Endodermal cell (in vitro differentiated cells): ENCODE data around the gene BCAS2. TPM values are rescaled to one million over a fixed set of nuclear protein-coding genes. Genes with fewer than 3 reads are reported as not detected.

Source experiments
- DNase-seq: peaks from one replicate; pipeline ENCODE4 v3.0.0-alpha.2; 2017
- H3K27ac ChIP-seq: 2 replicates; pipeline ENCODE4 v1.5.1; 2013; ENCODE audit warnings: mild to moderate bottlenecking, low read depth, low read length, moderate library complexity
- H3K27me3 ChIP-seq: 2 replicates; pipeline ENCODE4 v1.6.1; 2013; ENCODE audit warnings: mild to moderate bottlenecking, low read length, moderate library complexity; ENCODE audit not compliant: insufficient read depth, control insufficient read depth, poor library complexity, severe bottlenecking
- H3K36me3 ChIP-seq: 2 replicates; pipeline ENCODE4 v1.7.0; 2013; ENCODE audit warnings: mild to moderate bottlenecking, low read length, moderate library complexity; ENCODE audit not compliant: control insufficient read depth, insufficient read depth
- H3K4me1 ChIP-seq: one replicate; pipeline ENCODE4 v1.7.0; 2013; ENCODE audit warnings: low read length; ENCODE audit not compliant: control insufficient read depth, insufficient read depth
- H3K4me3 ChIP-seq: 2 replicates; pipeline ENCODE4 v1.5.1; 2013; ENCODE audit warnings: mild to moderate bottlenecking, low read length, moderate library complexity
- H3K9ac ChIP-seq: 2 replicates; pipeline ENCODE4 v1.6.1; 2013; ENCODE audit warnings: mild to moderate bottlenecking, low read length, moderate library complexity; ENCODE audit not compliant: poor library complexity, severe bottlenecking; ENCODE audit errors: extremely low read depth
- H3K9me3 ChIP-seq: 2 replicates; pipeline ENCODE4 v1.6.1; 2013; ENCODE audit warnings: mild to moderate bottlenecking, low read length, moderate library complexity; ENCODE audit not compliant: control insufficient read depth
- H3K27ac Mint-ChIP-seq: 2 replicates; pipeline ENCODE4 v1.8.0; 2020; ENCODE audit warnings: mixed read lengths
- H3K27me3 Mint-ChIP-seq: 2 replicates; pipeline ENCODE4 v1.8.0; 2021; ENCODE audit warnings: mild to moderate bottlenecking, mixed read lengths; ENCODE audit not compliant: insufficient read depth
- H3K36me3 Mint-ChIP-seq: 2 replicates; pipeline ENCODE4 v1.8.0; 2020; ENCODE audit warnings: low read depth, mixed read lengths
- H3K4me1 Mint-ChIP-seq: 2 replicates; pipeline ENCODE4 v1.8.0; 2020; ENCODE audit warnings: mixed read lengths
- H3K4me3 Mint-ChIP-seq: 2 replicates; pipeline ENCODE4 v1.8.0; 2020; ENCODE audit warnings: mild to moderate bottlenecking, moderate library complexity, mixed read lengths
- H3K9me3 Mint-ChIP-seq: 2 replicates; pipeline ENCODE4 v1.8.0; 2020; ENCODE audit warnings: mild to moderate bottlenecking, mixed read lengths
- WGBS, 2 experiments: methylation state at CpG; one replicate each; pipeline versions ENCODE4 v1.1.5 to v1.1.7; 2013; ENCODE audit warnings: missing lambda C conversion rate in 2 of 2, mixed read lengths in 1 of 2; ENCODE audit not compliant: insufficient coverage in 1 of 2, insufficient read length in 1 of 2; 5-methylcytosine and 5-hydroxymethylcytosine counted together
- total RNA-seq, 2 donors: library from RNA; stranded (reverse); fragmentation: NEBNext Ultra II Directional in 1 of 2; extraction: Animal tissue kit (Norgen Biotek cat#: 25700) in 1 of 2; gene quantifications; 2 replicates in 1 of 2; 3 replicates in 1 of 2; pipeline ENCODE4 v1.2.1, GENCODE V29; 2021
- TF ChIP-seq, protein P1 (sequence below): fragments of 200-600 bp; sonication (generic); conservative IDR thresholded peaks from 2 replicates; pipeline ENCODE4 v1.5.0; 2021; ENCODE audit warnings: antibody characterized with exemption, mild to moderate bottlenecking

The BCAS2 gene
- total RNA-seq, 2 donors from 2014 or later = 56.8 to 56.9 TPM

DNA sequence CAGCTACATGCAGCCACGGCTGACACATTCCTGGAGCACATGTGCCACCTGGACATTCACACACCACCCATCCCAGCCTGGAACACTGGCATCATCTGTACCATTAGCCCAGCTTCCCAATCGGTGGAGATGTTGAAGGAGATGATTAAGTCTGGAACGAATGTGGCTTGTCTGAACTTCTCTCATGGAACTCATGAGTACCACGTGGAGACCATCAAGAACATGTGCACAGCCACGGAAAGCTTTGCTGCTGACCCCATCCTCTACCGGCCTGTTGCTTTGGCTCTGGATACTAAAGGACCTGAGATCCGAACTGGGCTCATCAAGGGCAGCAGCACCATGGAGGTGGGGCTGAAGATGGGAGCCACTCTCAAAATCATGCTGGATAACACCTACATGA is 45.4 kb downstream of the BCAS2 start:
- H3K36me3 Mint-ChIP-seq = no peaks in the 10 kb centered on the region
- H3K27me3 Mint-ChIP-seq = no peaks in the 10 kb centered on the region
- WGBS, 2 experiments = 91 to 98% methylated on average over 6 to 7 of the region's 7 CpGs
- H3K4me1 Mint-ChIP-seq = peaks cover 3% of the 10 kb centered on the region
- peaks cover 2% of the 10 kb centered on the region for H3K9me3 Mint-ChIP-seq
- H3K4me3 ChIP-seq = no peak overlapping the region
- no peak overlapping the region for H3K27ac ChIP-seq
- H3K4me3 Mint-ChIP-seq = no peak overlapping the region
- DNase-seq = no peak
- TF ChIP-seq, protein P1, sequence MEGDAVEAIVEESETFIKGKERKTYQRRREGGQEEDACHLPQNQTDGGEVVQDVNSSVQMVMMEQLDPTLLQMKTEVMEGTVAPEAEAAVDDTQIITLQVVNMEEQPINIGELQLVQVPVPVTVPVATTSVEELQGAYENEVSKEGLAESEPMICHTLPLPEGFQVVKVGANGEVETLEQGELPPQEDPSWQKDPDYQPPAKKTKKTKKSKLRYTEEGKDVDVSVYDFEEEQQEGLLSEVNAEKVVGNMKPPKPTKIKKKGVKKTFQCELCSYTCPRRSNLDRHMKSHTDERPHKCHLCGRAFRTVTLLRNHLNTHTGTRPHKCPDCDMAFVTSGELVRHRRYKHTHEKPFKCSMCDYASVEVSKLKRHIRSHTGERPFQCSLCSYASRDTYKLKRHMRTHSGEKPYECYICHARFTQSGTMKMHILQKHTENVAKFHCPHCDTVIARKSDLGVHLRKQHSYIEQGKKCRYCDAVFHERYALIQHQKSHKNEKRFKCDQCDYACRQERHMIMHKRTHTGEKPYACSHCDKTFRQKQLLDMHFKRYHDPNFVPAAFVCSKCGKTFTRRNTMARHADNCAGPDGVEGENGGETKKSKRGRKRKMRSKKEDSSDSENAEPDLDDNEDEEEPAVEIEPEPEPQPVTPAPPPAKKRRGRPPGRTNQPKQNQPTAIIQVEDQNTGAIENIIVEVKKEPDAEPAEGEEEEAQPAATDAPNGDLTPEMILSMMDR = no peak
- H3K27me3 ChIP-seq = no peaks in the 10 kb centered on the region
- no peaks in the 10 kb centered on the region for H3K36me3 ChIP-seq
- H3K4me1 ChIP-seq = no peaks in the 10 kb centered on the region
- no peak overlapping the region for H3K9ac ChIP-seq
- H3K27ac Mint-ChIP-seq = no peak overlapping the region
- no peaks in the 10 kb centered on the region for H3K9me3 ChIP-seq

DNA sequence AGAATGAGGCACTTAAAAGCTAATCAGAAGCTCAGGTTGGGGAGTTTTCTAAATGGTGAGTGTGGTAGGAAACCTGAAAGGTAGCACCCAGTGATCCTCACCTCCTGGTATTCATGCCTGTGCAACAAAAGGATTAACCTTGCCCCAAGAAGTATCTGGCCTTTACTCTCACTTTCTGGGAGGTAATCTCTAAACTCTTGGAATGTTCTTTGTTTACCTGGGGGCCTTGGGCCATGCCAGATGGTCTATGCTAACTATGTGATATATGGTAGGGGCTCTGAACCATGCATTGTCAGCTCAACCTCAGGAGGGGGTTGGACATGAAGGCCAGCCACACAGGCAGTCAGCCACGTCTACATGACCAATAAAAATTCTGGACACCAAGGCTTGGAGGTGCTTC is 46.0 kb downstream of the BCAS2 start:
- WGBS, 2 experiments = 86% methylated on average over 1 of the region's 1 CpG; no CpG with 5 or more reads in 1 of the 2 experiments
- no peaks in the 10 kb centered on the region for H3K4me1 ChIP-seq
- DNase-seq = no peak
- Mint-ChIP-seq H3K36me3 (no peaks in the 10 kb centered on the region), H3K27me3 (no peaks in the 10 kb centered on the region), H3K27ac (no peak overlapping the region), H3K9me3 (peaks cover 2% of the 10 kb centered on the region), H3K4me3 (no peak overlapping the region), H3K4me1 (peaks cover 3% of the 10 kb centered on the region)
- no peak overlapping the region for H3K9ac ChIP-seq
- H3K9me3 ChIP-seq = no peaks in the 10 kb centered on the region
- H3K36me3 ChIP-seq = no peaks in the 10 kb centered on the region
- H3K27me3 ChIP-seq = no peaks in the 10 kb centered on the region
- TF ChIP-seq, protein P1 = no peak
- H3K4me3 ChIP-seq = no peak overlapping the region
- H3K27ac ChIP-seq = no peak overlapping the region

DNA sequence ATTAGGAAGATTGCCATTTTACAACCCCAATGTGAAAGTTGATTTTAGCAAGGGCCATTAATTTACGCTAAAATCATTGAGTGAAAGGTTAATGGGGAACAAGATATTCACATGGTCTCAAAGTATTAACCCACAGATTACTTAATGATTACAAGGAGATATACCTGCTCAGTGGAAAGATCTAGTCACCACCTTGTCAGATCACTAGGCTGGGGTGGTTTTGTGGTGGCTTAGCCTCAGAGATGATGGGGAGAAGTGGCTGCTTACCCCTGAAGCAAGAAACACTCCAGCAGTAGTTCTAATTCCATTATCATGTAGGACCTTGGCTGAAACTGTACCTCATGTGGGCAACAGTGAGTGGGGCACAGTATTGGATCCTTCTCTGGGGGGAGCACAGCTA is 50.3 kb downstream of the BCAS2 start:
- H3K9me3 ChIP-seq = no peaks in the 10 kb centered on the region
- H3K9me3 Mint-ChIP-seq = no peaks in the 10 kb centered on the region

More for the DNA sequence above, 50.3 kb downstream of the BCAS2 start:
- Mint-ChIP-seq H3K27ac (no peak overlapping the region), H3K4me3 (no peak overlapping the region), H3K4me1 (peaks cover 3% of the 10 kb centered on the region), H3K27me3 (no peaks in the 10 kb centered on the region), H3K36me3 (no peaks in the 10 kb centered on the region)
- Histone ChIP-seq H3K4me1 (no peaks in the 10 kb centered on the region), H3K27ac (no peak overlapping the region), H3K36me3 (no peaks in the 10 kb centered on the region), H3K9ac (no peak overlapping the region), H3K27me3 (no peaks in the 10 kb centered on the region), H3K4me3 (no peak overlapping the region)
- no peak for DNase-seq
- 25% methylated on average over 1 of the region's 1 CpG; no CpG with 5 or more reads in 1 of the 2 experiments for WGBS, 2 experiments
- TF ChIP-seq, protein P1 = no peak
